Neural cell (in vitro differentiated cells): ENCODE data around the gene LRRC8E.

Source experiments
- CTCF ChIP-seq: fragments of 450-650 bp; IDR thresholded peaks from 2 replicates; pipeline ENCODE4 v1.5.1; 2014; ENCODE audit warnings: antibody characterized with exemption, mild to moderate bottlenecking, moderate library complexity; ENCODE audit not compliant: poor library complexity, severe bottlenecking
- EP300 ChIP-seq: fragments of 450-650 bp; conservative IDR thresholded peaks from 2 replicates; pipeline ENCODE4 v1.6.1; 2014; ENCODE audit warnings: antibody characterized with exemption, mild to moderate bottlenecking, moderate library complexity; ENCODE audit not compliant: poor library complexity, severe bottlenecking

- TF ChIP-seq CTCF (no peak), EP300 (no peak)
Observed at GRCh38 chr19:7844405-7844804, 43.9 kb upstream of the LRRC8E start.
